HG03432 (cell line): ENCODE measurements around the gene TDRD10.

Experiments used
- ATAC-seq: cut with Tn5 transposase; IDR thresholded peaks from one replicate; pipeline ENCODE4 v1.9.1; 2021; ENCODE audit warnings: mild to moderate bottlenecking, moderate library complexity; ENCODE audit not compliant: unreplicated experiment

TDRD10 gene

GRCh38 chr1:154551474-154551873 lies 49.5 kb downstream of the TDRD10 start:
- no peak for ATAC-seq

GRCh38 chr1:154552036-154552435 lies 50.0 kb downstream of the TDRD10 start:
- no peak for ATAC-seq

- no peak for ATAC-seq
These were observed 51.3 kb downstream of the TDRD10 start for GRCh38 chr1:154553056-154554030.

GRCh38 chr1:154556422-154556821 lies 54.4 kb downstream of the TDRD10 start:
- no peak for ATAC-seq

GRCh38 chr1:154557248-154557938 lies 55.4 kb downstream of the TDRD10 start:
- no peak for ATAC-seq

GRCh38 chr1:154557939-154558719 lies 56.1 kb downstream of the TDRD10 start, which contains the start of gene UBE2Q1:
TSS of gene UBE2Q1 (minus strand) at chr1:154558662. CDS start at chr1:154558553, 109 bp downstream.
- ATAC-seq: peak; percentile 20

- peak; percentile 90 for ATAC-seq
These were observed 56.9 kb downstream of the TDRD10 start for GRCh38 chr1:154558720-154559465.

GRCh38 chr1:154559466-154560044 lies 57.5 kb downstream of the TDRD10 start:
- ATAC-seq: peak; percentile 39

GRCh38 chr1:154565876-154566275 lies 63.9 kb downstream of the TDRD10 start:
- no peak for ATAC-seq

- ATAC-seq: no peak
These were observed 65.6 kb downstream of the TDRD10 start, which contains the start of gene CHRNB2 for GRCh38 chr1:154567386-154568156. TSS of gene CHRNB2 (plus strand) at chr1:154567778. CDS start at chr1:154568045, 267 bp downstream.

- no peak for ATAC-seq
These were observed 66.3 kb downstream of the TDRD10 start for GRCh38 chr1:154568157-154568815.

- ATAC-seq: no peak
These were observed 69.4 kb downstream of the TDRD10 start for GRCh38 chr1:154571244-154571963.

- ATAC-seq: no peak
These were observed 69.9 kb downstream of the TDRD10 start for GRCh38 chr1:154571964-154572288.

GRCh38 chr1:154572468-154573167 lies 70.6 kb downstream of the TDRD10 start:
- ATAC-seq: no peak

- ATAC-seq: no peak
These were observed 71.1 kb downstream of the TDRD10 start for GRCh38 chr1:154573168-154573510.

- no peak for ATAC-seq
These were observed 72.7 kb downstream of the TDRD10 start for GRCh38 chr1:154574716-154575115.

GRCh38 chr1:154575147-154575927 lies 73.3 kb downstream of the TDRD10 start:
- no peak for ATAC-seq
